ENCODE measurements around the gene RAB22A. TPM values are rescaled to one million over a fixed set of nuclear protein-coding genes. Genes with fewer than 3 reads are reported as not detected.
"Not testable (repeated sequence)": the region's sequence is repeated elsewhere in the genome, so short reads cannot be mapped to it uniquely, and the experiment has no call there.

RAB22A gene
- total and polyA plus RNA-seq, 4 donors: 21.6 to 32.2 (median 23.4) TPM

DNA sequence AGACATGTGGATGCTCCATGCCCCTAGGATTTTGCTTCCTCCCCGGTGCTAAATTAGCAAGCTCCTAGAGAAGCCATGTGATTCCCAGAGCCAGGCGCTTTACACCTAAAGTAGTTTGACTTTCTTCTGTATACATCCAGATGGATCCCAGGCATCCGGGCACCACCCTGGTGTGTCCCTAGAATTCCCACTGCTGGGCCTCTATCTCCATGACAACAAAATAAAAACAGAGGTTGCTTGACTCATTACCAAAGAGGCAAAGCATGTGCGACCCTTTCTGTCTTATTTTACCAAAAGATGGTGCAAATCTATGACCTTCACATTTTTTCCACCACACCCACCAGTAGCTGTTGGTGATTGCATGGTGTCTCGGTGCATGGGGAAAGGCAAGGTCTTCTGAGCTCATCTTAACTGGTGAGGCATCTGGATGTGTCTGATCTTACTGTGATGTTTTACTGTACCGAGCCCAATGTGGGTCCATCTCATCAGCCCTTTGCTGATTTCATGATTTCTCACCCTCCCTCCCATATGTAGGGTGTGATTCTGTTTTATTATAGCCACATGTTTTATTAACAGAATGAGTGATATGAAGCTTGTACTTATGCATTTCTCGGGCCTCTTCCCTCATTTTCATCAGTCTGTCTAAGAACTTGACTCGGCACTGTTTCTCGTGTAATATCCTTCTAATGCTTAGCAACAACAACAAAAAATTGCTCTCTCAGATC, 52.1 kb downstream of the RAB22A start:
- H3K36me3 ChIP-seq (ENCODE audit: control insufficient read depth, insufficient read depth, low read length): peaks cover 3% of the 10 kb centered on the region
- H3K27ac ChIP-seq (ENCODE audit: low read depth, low read length): no peak overlapping the region
- no peak overlapping the region for H3K4me3 ChIP-seq (ENCODE audit: low read depth, low read length)
- 64% methylated on average over 4 of the region's 9 CpGs for WGBS (ENCODE audit: insufficient coverage)
- DNase-seq (ENCODE audit: low read depth in 4 of 6, low spot score in 6 of 6): peak in 1 of 6 donors; percentile 71
- no peaks in the 10 kb centered on the region for H3K9me3 ChIP-seq (ENCODE audit: control insufficient read depth, insufficient read depth, low read length)
- H3K27me3 ChIP-seq (ENCODE audit: control insufficient read depth, insufficient read depth, low read length): no peaks in the 10 kb centered on the region
- peaks cover 8% of the 10 kb centered on the region for H3K4me1 ChIP-seq (ENCODE audit: control insufficient read depth, insufficient read depth, low read length)

DNA sequence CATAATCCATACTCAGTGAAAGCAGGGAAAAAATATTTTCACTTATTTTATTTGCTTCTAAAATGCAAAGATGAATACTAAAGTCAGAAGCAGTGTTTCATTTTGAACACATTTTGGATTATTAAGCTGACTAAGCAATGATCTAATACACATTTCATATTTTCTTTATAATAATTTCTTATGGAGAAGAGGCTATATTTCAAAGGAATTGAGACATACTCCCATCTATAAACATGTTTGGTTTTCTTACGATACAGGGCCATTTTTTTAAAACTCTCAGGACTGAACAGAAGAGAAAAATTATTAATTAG, 52.6 kb downstream of the RAB22A start:
- Histone ChIP-seq H3K27me3 (ENCODE audit: control insufficient read depth, insufficient read depth, low read length) (no peaks in the 10 kb centered on the region), H3K4me1 (ENCODE audit: control insufficient read depth, insufficient read depth, low read length) (peaks cover 8% of the 10 kb centered on the region), H3K9me3 (ENCODE audit: control insufficient read depth, insufficient read depth, low read length) (no peaks in the 10 kb centered on the region), H3K4me3 (ENCODE audit: low read depth, low read length) (no peak overlapping the region), H3K36me3 (ENCODE audit: control insufficient read depth, insufficient read depth, low read length) (peaks cover 3% of the 10 kb centered on the region), H3K27ac (ENCODE audit: low read depth, low read length) (no peak overlapping the region)
- DNase-seq (ENCODE audit: low read depth in 4 of 6, low spot score in 6 of 6): no peak
- WGBS (ENCODE audit: insufficient coverage): no CpG with 5 or more reads among the region's 1 CpG

DNA sequence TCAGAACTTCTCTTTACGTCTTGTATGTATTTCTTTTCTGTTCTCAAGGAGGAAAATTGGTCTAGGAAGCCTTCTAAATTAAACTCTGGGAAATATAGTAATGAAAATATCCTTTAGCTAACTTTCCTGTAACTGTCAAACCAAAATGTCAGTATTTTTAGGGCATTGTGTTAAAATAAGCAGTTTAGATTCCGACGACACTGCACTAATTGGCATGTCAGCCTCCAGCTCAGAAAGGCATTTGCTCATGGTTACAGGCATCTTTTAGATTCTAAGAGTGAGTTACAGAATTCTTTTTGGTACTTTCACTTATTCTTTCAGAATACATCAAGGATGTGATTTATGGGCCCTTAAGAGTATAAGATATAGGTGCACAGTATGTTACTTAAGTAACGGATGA, 53.5 kb downstream of the RAB22A start:
- H3K36me3 ChIP-seq (ENCODE audit: control insufficient read depth, insufficient read depth, low read length): peaks cover 3% of the 10 kb centered on the region
- no peak overlapping the region for H3K4me3 ChIP-seq (ENCODE audit: low read depth, low read length)
- H3K4me1 ChIP-seq (ENCODE audit: control insufficient read depth, insufficient read depth, low read length): peaks cover 8% of the 10 kb centered on the region
- H3K27me3 ChIP-seq (ENCODE audit: control insufficient read depth, insufficient read depth, low read length): no peaks in the 10 kb centered on the region
- DNase-seq (ENCODE audit: low read depth in 4 of 6, low spot score in 6 of 6): no peak
- no CpG with 5 or more reads among the region's 4 CpGs for WGBS (ENCODE audit: insufficient coverage)
- no peaks in the 10 kb centered on the region for H3K9me3 ChIP-seq (ENCODE audit: control insufficient read depth, insufficient read depth, low read length)
- H3K27ac ChIP-seq (ENCODE audit: low read depth, low read length): no peak overlapping the region

DNA sequence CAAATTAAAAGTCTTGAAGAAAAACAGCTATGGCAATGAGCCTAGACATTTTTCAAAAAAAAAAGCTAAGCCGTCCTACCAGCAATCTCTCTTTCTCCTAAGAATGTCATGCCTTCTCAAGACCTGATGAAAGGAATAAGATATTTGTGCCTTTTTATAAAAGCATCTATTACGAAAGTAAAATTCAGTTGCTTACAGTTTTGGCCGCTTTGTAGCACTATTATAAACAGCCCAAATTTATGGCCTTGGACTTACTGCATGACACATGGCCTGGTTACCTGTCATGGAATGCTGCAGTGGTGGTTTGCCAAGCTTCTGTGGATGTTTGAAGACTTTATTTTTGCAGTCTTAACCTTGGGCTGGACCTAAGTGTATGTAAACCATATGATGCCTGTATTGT, 57.4 kb downstream of the RAB22A start:
- WGBS (ENCODE audit: insufficient coverage): no CpG with 5 or more reads among the region's 3 CpGs
- H3K36me3 ChIP-seq (ENCODE audit: control insufficient read depth, insufficient read depth, low read length): no peaks in the 10 kb centered on the region
- H3K4me3 ChIP-seq (ENCODE audit: low read depth, low read length): no peak overlapping the region

DNA sequence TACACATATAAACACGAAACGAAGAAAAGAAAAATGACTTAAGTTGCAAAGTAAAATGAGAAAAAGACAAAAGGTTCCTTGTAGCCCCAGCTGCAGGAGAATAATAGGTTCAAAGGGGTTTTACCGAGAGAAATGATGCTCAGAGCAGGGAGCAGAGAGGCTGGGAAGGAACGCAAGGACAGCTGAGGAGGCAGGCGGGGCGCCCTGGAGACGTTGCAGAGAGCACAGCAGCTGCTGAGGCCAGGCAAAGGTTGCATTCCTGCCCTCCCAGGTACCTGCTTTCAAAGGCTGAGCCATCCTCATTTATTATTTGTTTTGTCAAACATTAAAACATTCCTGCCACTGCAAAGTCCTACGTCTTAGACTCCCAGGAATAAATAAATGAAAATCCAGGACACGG, 63.3 kb downstream of the RAB22A start:
- no peaks in the 10 kb centered on the region for H3K4me1 ChIP-seq (ENCODE audit: control insufficient read depth, insufficient read depth, low read length)
- no peaks in the 10 kb centered on the region for H3K36me3 ChIP-seq (ENCODE audit: control insufficient read depth, insufficient read depth, low read length)
- H3K9me3 ChIP-seq (ENCODE audit: control insufficient read depth, insufficient read depth, low read length): no peaks in the 10 kb centered on the region
- DNase-seq (ENCODE audit: low read depth in 4 of 6, low spot score in 6 of 6): peak in 1 of 6 donors; percentile 67
- no peaks in the 10 kb centered on the region for H3K27me3 ChIP-seq (ENCODE audit: control insufficient read depth, insufficient read depth, low read length)
- no peak overlapping the region for H3K27ac ChIP-seq (ENCODE audit: low read depth, low read length)
- 16% methylated on average over 4 of the region's 9 CpGs for WGBS (ENCODE audit: insufficient coverage)
- H3K4me3 ChIP-seq (ENCODE audit: low read depth, low read length): no peak overlapping the region

More for the DNA sequence above, 57.4 kb downstream of the RAB22A start:
- H3K9me3 ChIP-seq (ENCODE audit: control insufficient read depth, insufficient read depth, low read length): no peaks in the 10 kb centered on the region
- DNase-seq (ENCODE audit: low read depth in 4 of 6, low spot score in 6 of 6): no peak
- no peak overlapping the region for H3K27ac ChIP-seq (ENCODE audit: low read depth, low read length)
- H3K4me1 ChIP-seq (ENCODE audit: control insufficient read depth, insufficient read depth, low read length): peaks cover 8% of the 10 kb centered on the region
- no peaks in the 10 kb centered on the region for H3K27me3 ChIP-seq (ENCODE audit: control insufficient read depth, insufficient read depth, low read length)

DNA sequence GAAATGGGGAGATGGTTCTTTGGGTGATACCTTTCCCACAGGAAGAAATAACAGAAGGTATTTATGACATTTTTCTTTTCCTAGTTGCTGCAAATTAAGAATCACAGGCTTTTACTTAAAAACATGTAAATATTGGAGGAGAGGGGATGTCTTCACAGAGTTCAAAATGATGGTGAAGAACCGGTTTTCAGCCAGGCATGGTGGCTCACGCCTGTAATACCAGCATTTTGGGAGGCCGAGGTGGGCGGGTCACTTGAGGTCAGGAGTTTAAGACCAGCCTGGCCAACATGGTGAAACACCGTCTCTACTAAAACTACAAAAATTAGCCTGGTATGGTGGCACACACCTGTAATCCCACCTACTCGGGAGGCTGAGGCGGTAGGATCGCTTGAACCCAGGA, 63.8 kb downstream of the RAB22A start:
- DNase-seq (ENCODE audit: low read depth in 4 of 6, low spot score in 6 of 6); H3K27me3 ChIP-seq (ENCODE audit: control insufficient read depth, insufficient read depth, low read length); H3K4me3 ChIP-seq (ENCODE audit: low read depth, low read length); H3K36me3 ChIP-seq (ENCODE audit: control insufficient read depth, insufficient read depth, low read length); H3K4me1 ChIP-seq (ENCODE audit: control insufficient read depth, insufficient read depth, low read length); H3K9me3 ChIP-seq (ENCODE audit: control insufficient read depth, insufficient read depth, low read length); H3K27ac ChIP-seq (ENCODE audit: low read depth, low read length): not testable (repeated sequence)
- WGBS (ENCODE audit: insufficient coverage): 82% methylated on average over 2 of the region's 8 CpGs

DNA sequence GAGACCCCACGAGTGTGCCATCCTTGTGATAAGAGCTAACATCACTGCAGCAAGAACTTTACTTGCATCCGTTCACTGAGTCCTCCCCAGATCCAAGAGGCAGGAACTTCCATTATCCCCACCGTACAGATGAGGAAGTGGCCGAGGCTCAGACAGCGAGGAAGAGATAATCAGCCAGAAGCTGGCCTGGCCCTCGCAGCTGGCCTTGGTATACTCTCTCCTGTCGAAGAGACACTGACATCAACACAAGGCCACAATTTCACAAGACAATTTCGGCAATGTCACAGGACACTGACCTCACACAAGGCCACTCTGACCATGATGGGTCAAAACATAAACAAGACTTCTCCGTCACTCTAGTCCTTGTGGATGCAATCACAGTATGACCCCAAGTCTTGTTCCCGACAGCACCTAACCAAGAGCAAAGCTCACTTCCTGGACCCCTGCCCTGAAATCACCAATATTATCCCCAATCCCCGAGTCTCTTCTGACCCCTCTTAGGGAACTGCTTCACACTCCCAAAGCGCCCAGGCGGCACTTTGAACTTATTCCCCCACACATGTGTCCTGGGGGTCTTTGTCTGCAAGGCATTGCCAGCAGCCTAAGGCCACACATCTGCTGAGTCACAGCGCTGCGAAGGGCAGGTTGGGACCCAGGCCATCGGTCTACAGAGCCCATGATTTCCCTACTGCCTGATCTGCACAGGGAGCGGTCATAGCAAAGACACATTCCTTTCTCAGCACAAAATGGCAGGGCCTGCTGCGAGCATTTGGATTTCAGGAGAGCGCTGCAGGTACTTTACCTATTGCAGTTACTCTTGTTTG, 64.7 kb downstream of the RAB22A start:
- Histone ChIP-seq H3K4me3 (ENCODE audit: low read depth, low read length) (no peak overlapping the region), H3K9me3 (ENCODE audit: control insufficient read depth, insufficient read depth, low read length) (no peaks in the 10 kb centered on the region), H3K27ac (ENCODE audit: low read depth, low read length) (no peak overlapping the region), H3K27me3 (ENCODE audit: control insufficient read depth, insufficient read depth, low read length) (no peaks in the 10 kb centered on the region), H3K36me3 (ENCODE audit: control insufficient read depth, insufficient read depth, low read length) (no peaks in the 10 kb centered on the region), H3K4me1 (ENCODE audit: control insufficient read depth, insufficient read depth, low read length) (no peaks in the 10 kb centered on the region)
- DNase-seq (ENCODE audit: low read depth in 4 of 6, low spot score in 6 of 6): no peak
- WGBS (ENCODE audit: insufficient coverage): 76% methylated on average over 19 of the region's 19 CpGs

DNA sequence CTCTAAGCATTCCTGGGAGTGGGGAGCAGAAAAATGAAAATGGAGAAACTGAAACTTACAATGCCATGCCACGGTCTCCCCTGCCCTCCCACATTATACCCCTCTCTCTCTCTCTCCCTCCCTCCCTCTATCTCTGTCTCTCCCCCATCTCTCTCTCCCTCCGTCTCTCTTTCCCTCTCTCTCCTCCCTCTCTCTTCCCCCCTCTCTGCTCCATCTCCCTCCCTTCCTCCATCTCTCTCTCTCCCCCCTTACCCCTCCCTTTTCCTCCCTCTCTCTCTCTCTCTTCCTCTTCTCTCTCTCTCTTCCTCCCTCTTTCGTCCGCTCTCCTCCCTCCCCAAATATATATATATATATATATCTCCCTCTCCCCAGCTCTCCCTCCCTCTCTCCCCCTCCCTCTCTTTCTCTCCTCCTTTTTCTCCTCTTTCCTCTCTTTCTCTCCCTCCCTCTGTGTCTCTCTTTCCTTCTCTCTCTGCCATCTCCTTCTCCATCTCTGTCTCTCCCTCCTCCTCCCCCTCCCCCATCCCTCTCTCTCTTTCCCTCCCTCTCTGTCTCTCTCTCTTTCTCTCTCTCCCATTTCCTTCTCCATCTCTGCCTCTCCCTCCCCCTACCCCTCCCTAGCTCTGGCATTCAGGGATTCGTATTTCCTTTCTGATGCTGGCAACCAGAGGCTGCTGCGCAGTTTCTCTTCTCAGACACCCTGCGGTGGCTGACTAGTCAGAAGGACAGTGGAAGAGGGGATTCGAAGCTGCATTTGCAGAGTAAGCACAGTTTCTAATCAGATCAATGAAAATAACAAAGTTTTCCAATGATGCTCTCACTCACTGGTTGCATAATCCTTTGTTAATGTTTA, 65.6 kb downstream of the RAB22A start:
- H3K9me3 ChIP-seq (ENCODE audit: control insufficient read depth, insufficient read depth, low read length): no peaks in the 10 kb centered on the region
- H3K36me3 ChIP-seq (ENCODE audit: control insufficient read depth, insufficient read depth, low read length): no peaks in the 10 kb centered on the region
- peak in 2 of 6 donors; percentile 83 to 84 for DNase-seq (ENCODE audit: low read depth in 4 of 6, low spot score in 6 of 6)
- H3K27me3 ChIP-seq (ENCODE audit: control insufficient read depth, insufficient read depth, low read length): no peaks in the 10 kb centered on the region
- H3K4me1 ChIP-seq (ENCODE audit: control insufficient read depth, insufficient read depth, low read length): no peaks in the 10 kb centered on the region
- WGBS (ENCODE audit: insufficient coverage): 40% methylated on average over 4 of the region's 8 CpGs
- H3K27ac ChIP-seq (ENCODE audit: low read depth, low read length): no peak overlapping the region
- H3K4me3 ChIP-seq (ENCODE audit: low read depth, low read length): no peak overlapping the region

DNA sequence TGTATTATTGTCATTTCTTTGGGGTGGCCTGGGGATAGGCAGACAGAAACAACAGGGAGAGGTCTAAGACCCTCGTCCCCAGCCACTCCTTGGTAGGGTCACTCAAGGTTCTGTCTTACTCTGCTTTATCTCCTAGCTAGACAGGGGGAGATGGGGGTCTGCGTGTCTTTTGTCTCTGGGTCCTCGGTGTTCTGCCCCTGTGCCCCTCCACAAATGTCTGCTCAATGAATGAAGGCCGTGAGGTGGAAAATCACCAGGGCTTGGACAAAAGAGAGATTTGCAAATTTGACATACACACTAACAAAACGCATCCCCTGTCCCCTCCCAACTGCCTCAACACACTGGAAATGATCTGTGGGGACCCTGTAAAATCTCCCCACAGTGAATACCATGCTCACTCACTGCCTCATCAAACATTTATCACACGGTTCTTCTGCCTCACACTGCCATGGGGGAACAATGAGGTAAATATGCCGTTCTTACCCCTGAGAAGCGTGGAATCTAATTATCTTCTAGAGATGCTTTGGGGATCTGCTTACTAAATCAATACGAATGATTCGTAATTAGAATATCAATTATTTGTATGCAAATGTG, 66.3 kb downstream of the RAB22A start:
- peak in 2 of 6 donors; percentile 13 to 84 for DNase-seq (ENCODE audit: low read depth in 4 of 6, low spot score in 6 of 6)
- Histone ChIP-seq H3K9me3 (ENCODE audit: control insufficient read depth, insufficient read depth, low read length) (no peaks in the 10 kb centered on the region), H3K27me3 (ENCODE audit: control insufficient read depth, insufficient read depth, low read length) (no peaks in the 10 kb centered on the region), H3K4me3 (ENCODE audit: low read depth, low read length) (no peak overlapping the region), H3K36me3 (ENCODE audit: control insufficient read depth, insufficient read depth, low read length) (no peaks in the 10 kb centered on the region), H3K4me1 (ENCODE audit: control insufficient read depth, insufficient read depth, low read length) (no peaks in the 10 kb centered on the region), H3K27ac (ENCODE audit: low read depth, low read length) (no peak overlapping the region)
- 54% methylated on average over 3 of the region's 10 CpGs for WGBS (ENCODE audit: insufficient coverage)

Data from spinal cord (tissue), 10 donors.